MM.1S (cell line): ENCODE results near the gene KCNIP3.

Experiments used
- DNase-seq: peaks from one replicate; pipeline ENCODE4 v3.0.0-alpha.2; 2015
- H2AFZ ChIP-seq: fragments of 300-600 bp; sonication (generic); 2 replicates; pipeline ENCODE4 v1.6.0; 2016; ENCODE audit warnings: antibody characterized with exemption, low read length
- H3F3A ChIP-seq: fragments of 300-600 bp; sonication (generic); 2 replicates; pipeline ENCODE4 v1.6.1; 2016; ENCODE audit warnings: mild to moderate bottlenecking, antibody characterized with exemption, low read length, moderate library complexity, mixed read lengths; ENCODE audit not compliant: insufficient read depth
- H3K27ac ChIP-seq: fragments of 300-600 bp; sonication (generic); 2 replicates; pipeline ENCODE4 v1.5.1; 2016; ENCODE audit warnings: mild to moderate bottlenecking, low read length
- H3K27me3 ChIP-seq: fragments of 300-600 bp; sonication (generic); replicated peaks from 2 replicates; pipeline ENCODE4 v1.6.0; 2016; ENCODE audit warnings: low read length; ENCODE audit not compliant: insufficient read depth
- H3K36me3 ChIP-seq: fragments of 300-600 bp; sonication (generic); replicated peaks from 2 replicates; pipeline ENCODE4 v1.6.1; 2016; ENCODE audit warnings: mild to moderate bottlenecking, low read length, mixed read lengths; ENCODE audit not compliant: insufficient read depth
- H3K4me1 ChIP-seq: fragments of 300-600 bp; sonication (generic); 2 replicates; pipeline ENCODE4 v1.6.1; 2016; ENCODE audit warnings: low read length, mixed read lengths
- H3K4me2 ChIP-seq: fragments of 300-600 bp; sonication (generic); 2 replicates; pipeline ENCODE4 v1.6.0; 2016; ENCODE audit warnings: low read depth, low read length
- H3K4me3 ChIP-seq: fragments of 300-600 bp; sonication (generic); 2 replicates; pipeline ENCODE4 v1.5.1; 2016; ENCODE audit warnings: low read length, mixed read lengths
- H3K79me2 ChIP-seq: fragments of 300-600 bp; sonication (generic); 2 replicates; pipeline ENCODE4 v1.6.1; 2016; ENCODE audit warnings: mixed run types, low read length, mixed read lengths
- H3K9ac ChIP-seq: fragments of 300-600 bp; sonication (generic); 2 replicates; pipeline ENCODE4 v1.6.1; 2016; ENCODE audit warnings: low read length, mixed read lengths
- H3K9me2 ChIP-seq: fragments of 300-600 bp; sonication (generic); replicated peaks from 2 replicates; pipeline ENCODE4 v1.6.1; 2016; ENCODE audit warnings: mild to moderate bottlenecking, low read length, mixed read lengths; ENCODE audit not compliant: insufficient read depth
- H3K9me3 ChIP-seq: fragments of 300-600 bp; sonication (generic); replicated peaks from 2 replicates; pipeline ENCODE4 v1.6.1; 2016; ENCODE audit warnings: mild to moderate bottlenecking, low read length, mixed read lengths; ENCODE audit not compliant: insufficient read depth
- H4K20me1 ChIP-seq: fragments of 300-600 bp; sonication (generic); 2 replicates; pipeline ENCODE4 v1.6.1; 2016; ENCODE audit warnings: mild to moderate bottlenecking, low read length, moderate library complexity, mixed read lengths; ENCODE audit not compliant: insufficient read depth
- EZH2 ChIP-seq: fragments of 300-600 bp; sonication (generic); optimal IDR thresholded peaks from 2 replicates; pipeline ENCODE3; 2017; ENCODE audit warnings: low read depth, mild to moderate bottlenecking, antibody characterized with exemption, low read length, mixed read lengths
- EZH2phosphoT487 ChIP-seq: fragments of 300-600 bp; sonication (generic); IDR thresholded peaks from 2 replicates; pipeline ENCODE4 v1.6.1; 2018; ENCODE audit warnings: antibody characterized with exemption, low read length
- TF ChIP-seq, protein P1 (sequence below): fragments of 300-600 bp; sonication (generic); IDR thresholded peaks from 2 replicates; pipeline ENCODE4 v1.5.1; 2016; ENCODE audit warnings: antibody characterized with exemption, low read length, mixed read lengths

The KCNIP3 gene

DNA sequence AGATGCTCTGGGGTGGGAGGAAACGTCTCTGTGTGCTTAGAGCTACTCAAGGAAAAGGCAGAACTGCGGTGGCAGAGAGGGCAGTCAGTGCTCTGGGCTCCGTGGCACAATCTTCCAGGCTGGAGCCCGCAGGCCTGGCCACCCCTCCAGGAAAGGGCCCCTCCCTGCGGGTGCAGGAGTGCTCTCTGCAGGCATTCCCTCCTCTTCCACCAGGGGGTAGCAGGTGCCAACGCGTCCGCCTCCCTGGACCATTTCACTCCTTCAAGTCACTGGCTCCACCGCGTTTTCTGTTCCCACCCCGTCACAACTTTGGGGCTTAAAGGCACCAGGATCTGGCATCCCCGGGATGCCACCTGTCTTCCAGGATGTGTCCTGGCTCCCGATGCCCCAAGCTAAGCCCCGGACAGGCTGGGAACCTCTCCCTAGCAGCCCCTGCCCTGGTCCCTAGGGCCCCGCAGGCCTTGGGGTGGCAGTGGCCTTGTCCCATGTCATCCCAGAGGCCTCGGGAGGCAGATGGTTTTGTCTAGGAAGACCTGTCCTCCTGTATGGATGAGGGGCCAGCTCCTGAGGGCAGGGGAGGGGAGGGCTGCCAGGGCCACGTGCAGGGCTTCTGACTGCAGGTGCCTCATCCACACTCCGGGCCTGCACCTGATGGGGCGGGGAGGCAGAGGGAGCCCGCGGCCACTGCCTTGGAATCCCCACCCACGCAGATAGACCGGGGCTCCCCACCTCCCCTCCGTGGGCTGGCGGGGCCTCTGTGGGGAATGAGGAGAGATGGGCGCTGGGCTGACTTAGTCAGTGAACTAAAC, 26.4 kb downstream of the KCNIP3 start:
- Histone ChIP-seq H4K20me1 (no peaks in the 10 kb centered on the region), H3K4me2 (no peak overlapping the region), H3K36me3 (no peaks in the 10 kb centered on the region), H3K4me1 (no peaks in the 10 kb centered on the region), H3K9me3 (no peaks in the 10 kb centered on the region), H3K27ac (no peak overlapping the region), H3F3A (no peaks in the 10 kb centered on the region), H3K4me3 (no peak overlapping the region), H3K9me2 (no peaks in the 10 kb centered on the region), H3K27me3 (no peaks in the 10 kb centered on the region; the same call in 1 of the 2 replicates), H3K79me2 (no peaks in the 10 kb centered on the region), H2AFZ (peak overlapping the region; percentile 51; the same call in 1 of the 2 replicates), H3K9ac (no peak overlapping the region)
- DNase-seq = peak; percentile 16
- no peak for TF ChIP-seq EZH2phosphoT487
- no peak for TF ChIP-seq EZH2
- TF ChIP-seq, protein P1, sequence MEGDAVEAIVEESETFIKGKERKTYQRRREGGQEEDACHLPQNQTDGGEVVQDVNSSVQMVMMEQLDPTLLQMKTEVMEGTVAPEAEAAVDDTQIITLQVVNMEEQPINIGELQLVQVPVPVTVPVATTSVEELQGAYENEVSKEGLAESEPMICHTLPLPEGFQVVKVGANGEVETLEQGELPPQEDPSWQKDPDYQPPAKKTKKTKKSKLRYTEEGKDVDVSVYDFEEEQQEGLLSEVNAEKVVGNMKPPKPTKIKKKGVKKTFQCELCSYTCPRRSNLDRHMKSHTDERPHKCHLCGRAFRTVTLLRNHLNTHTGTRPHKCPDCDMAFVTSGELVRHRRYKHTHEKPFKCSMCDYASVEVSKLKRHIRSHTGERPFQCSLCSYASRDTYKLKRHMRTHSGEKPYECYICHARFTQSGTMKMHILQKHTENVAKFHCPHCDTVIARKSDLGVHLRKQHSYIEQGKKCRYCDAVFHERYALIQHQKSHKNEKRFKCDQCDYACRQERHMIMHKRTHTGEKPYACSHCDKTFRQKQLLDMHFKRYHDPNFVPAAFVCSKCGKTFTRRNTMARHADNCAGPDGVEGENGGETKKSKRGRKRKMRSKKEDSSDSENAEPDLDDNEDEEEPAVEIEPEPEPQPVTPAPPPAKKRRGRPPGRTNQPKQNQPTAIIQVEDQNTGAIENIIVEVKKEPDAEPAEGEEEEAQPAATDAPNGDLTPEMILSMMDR = peak; percentile 44

DNA sequence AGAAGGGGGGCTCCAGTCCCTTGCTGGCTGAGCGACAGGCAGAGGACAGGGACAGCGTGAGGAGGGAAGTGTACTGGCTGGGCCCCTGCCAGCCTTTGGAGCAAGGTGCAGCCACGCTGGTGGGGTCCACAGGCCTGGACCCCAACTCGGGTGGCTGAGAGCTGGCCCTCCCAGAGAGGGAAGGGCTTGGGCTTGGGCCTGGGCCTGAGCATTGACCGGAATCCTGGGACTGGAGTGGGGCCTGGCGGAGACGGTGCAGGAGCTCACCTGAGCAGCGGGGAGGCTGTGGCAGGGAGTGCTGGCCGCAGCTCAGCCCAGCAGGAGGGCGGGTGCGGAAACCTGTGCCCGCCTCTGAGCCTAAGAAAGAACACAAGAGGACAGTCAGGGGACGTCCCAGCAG, 27.9 kb downstream of the KCNIP3 start:
- Histone ChIP-seq H3K4me1 (no peaks in the 10 kb centered on the region), H3K9me3 (no peaks in the 10 kb centered on the region), H3K4me2 (no peak overlapping the region), H2AFZ (no peak overlapping the region), H4K20me1 (no peaks in the 10 kb centered on the region), H3K36me3 (no peaks in the 10 kb centered on the region), H3K4me3 (no peak overlapping the region), H3K27me3 (no peaks in the 10 kb centered on the region; the same call in 1 of the 2 replicates), H3F3A (no peaks in the 10 kb centered on the region), H3K79me2 (no peaks in the 10 kb centered on the region), H3K27ac (no peak overlapping the region), H3K9ac (no peak overlapping the region), H3K9me2 (no peaks in the 10 kb centered on the region)
- TF ChIP-seq EZH2phosphoT487 = no peak
- TF ChIP-seq, protein P1 = no peak
- TF ChIP-seq EZH2 = no peak
- no peak for DNase-seq

DNA sequence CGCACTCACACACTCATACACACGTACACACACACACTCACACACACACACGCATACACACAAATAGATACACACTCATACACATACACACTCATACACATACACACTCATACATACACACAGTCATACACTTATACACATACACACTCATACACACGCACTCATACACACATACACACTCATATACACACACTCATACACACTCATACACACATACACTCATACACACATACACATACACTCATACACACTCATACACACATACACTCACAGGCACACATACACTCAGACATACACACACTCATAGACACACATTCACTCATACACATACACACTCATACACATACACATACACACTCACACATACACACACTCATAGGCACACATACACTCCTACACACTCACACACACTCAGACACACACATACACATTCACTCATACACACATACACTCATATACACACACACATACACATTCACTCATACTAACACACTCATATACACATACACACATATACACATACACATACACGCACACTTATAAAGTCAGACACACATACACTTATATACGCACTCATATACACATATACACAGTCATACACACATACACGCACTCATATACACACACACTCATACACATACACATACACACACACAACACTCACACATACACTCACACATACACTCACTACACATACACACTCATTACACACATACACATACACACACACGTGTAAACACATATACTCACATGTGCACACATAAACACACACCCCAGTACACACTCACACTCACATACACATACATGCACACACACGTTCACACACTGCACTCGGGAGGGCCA, 28.7 kb downstream of the KCNIP3 start:
- Histone ChIP-seq H3K9me2 (no peaks in the 10 kb centered on the region), H3K79me2 (no peaks in the 10 kb centered on the region), H3K27me3 (no peaks in the 10 kb centered on the region), H2AFZ (no peak overlapping the region), H3K36me3 (no peaks in the 10 kb centered on the region), H4K20me1 (no peaks in the 10 kb centered on the region), H3F3A (no peaks in the 10 kb centered on the region), H3K4me2 (no peak overlapping the region), H3K27ac (no peak overlapping the region), H3K9ac (no peak overlapping the region), H3K4me3 (no peak overlapping the region), H3K9me3 (no peaks in the 10 kb centered on the region), H3K4me1 (no peaks in the 10 kb centered on the region)
- no peak for DNase-seq
- TF ChIP-seq, protein P1 = no peak
- TF ChIP-seq EZH2 = no peak
- no peak for TF ChIP-seq EZH2phosphoT487
